GM21381 (cell line): ENCODE measurements around the gene LBX2.

Source experiments
- ATAC-seq: cut with Tn5 transposase; IDR thresholded peaks from one replicate; pipeline ENCODE4 v1.9.1; 2021; ENCODE audit warnings: mild to moderate bottlenecking, moderate library complexity; ENCODE audit not compliant: unreplicated experiment

Gene LBX2, protein sequence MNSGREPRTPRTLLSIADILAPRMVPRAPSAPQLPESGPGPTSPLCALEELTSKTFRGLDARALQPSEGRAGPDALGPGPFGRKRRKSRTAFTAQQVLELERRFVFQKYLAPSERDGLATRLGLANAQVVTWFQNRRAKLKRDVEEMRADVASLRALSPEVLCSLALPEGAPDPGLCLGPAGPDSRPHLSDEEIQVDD

DNA sequence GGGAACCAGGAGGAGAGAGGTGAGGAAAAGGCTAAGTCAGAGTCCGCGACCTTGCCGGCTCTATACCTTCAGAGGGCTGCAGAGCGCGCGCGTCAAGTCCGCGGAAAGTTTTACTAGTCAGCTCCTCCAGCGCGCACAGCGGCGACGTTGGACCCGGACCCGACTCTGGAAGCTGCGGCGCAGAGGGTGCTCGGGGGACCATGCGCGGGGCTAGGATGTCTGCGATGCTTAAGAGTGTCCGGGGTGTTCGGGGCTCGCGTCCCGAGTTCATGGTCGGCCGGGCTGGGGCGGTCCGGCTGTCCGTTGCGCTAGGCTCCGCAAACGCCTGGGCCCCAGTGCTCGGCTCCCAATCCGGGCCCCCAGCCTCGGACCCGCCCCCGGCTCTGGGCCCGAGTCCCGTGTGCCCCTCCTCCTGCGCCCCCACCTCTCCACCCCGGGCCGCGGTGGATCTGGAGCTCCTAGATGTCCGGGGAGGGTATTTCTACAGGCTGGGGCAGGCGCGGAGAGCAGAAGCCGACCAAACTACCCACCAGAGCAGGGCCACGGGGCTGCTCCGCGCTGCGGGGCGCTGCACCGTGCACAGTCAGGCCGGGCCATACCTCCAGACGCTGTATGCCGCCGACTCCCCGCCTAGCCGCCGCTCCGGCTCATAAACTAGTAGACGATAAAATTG, at the start of gene LBX2:
LBX2 (minus strand) TSS at position 337 of the 673 bp plus-strand sequence; CDS start at position 271, 66 bp downstream.
- ATAC-seq, result no peak

DNA sequence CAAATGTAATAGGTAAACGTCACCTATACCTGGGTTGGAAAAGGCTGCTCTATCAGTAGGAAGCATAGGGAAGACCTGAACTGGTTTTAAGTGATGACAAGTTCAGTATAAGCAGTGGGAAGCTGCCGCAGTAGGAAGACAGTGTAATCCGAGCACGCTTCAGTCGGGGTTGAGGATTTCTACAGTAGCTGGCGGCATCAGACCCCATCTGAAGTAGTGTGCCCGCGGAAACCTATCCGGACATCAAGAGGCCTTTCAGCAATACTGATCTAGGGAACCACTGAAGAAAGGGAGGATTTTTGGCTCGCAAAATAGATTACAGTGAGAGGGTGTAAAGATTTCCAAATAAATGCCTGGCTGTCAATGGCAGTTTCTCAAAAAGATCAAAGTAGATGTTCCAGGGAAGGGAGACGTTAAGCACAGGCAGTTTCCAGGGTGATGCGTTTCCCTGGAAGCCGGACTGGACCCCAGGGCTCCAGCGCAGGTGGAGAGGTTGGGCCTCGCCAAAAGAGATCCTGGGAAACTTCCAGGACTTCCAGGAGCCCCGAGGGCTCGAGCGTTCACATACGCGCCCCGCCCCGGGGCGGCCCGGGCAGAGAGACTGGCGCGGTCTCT, 49.0 kb upstream of the LBX2 start:
- no peak for ATAC-seq

DNA sequence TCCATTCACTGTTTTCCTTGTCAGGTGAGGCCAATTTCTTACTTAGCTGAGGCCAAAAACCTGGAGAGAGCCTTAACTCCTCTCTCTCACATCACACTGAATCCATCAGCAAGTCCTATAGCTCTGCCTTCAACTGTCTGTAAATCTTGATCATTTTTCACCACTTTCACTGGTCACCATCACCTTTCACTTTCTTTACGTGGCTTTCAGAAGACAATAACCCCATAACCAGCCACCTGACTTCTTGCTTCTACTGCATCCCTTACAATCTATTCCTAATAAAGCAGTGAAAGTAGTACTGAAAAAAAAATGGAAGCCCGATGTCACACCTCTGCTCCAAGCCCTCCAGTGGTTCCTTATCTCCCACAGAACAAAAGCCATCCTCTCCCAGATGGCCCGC, 46.6 kb upstream of the LBX2 start:
- no peak for ATAC-seq

GRCh38 chr2:74544634-74545033, 45.2 kb upstream of the LBX2 start:
- ATAC-seq, result no peak

GRCh38 chr2:74542978-74543377, 43.6 kb upstream of the LBX2 start:
- no peak for ATAC-seq

GRCh38 chr2:74540291-74540690, 40.9 kb upstream of the LBX2 start:
- ATAC-seq, result no peak

DNA sequence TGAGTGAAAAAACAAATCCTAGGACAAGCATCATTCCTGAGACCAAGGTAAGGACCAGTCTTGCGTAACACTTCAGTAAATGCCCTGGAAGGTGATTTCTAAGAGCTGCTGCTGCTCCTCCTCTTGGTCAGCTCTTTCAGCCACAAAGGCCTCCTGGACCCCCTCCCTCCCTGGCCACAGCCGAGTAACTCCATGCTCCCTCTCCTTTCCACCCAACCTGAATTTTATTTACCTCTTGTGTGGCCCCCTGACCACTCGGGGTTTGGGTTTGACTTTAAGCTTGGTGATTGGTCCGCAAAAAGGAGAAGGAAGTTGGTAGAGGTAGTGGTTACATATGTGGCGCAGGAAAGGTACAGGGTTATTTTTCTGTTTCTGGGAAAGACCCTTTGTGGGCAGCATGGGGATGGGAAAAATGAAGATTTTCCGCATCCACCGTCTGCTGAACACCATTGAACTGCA, 39.5 kb upstream of the LBX2 start:
- ATAC-seq, result no peak

GRCh38 chr2:74537140-74537539, 37.7 kb upstream of the LBX2 start:
- no peak for ATAC-seq

- no peak for ATAC-seq
These were observed 37.0 kb upstream of the LBX2 start for GRCh38 chr2:74536166-74536950.

- no peak for ATAC-seq
These were observed 36.1 kb upstream of the LBX2 start for GRCh38 chr2:74535440-74535965.

DNA sequence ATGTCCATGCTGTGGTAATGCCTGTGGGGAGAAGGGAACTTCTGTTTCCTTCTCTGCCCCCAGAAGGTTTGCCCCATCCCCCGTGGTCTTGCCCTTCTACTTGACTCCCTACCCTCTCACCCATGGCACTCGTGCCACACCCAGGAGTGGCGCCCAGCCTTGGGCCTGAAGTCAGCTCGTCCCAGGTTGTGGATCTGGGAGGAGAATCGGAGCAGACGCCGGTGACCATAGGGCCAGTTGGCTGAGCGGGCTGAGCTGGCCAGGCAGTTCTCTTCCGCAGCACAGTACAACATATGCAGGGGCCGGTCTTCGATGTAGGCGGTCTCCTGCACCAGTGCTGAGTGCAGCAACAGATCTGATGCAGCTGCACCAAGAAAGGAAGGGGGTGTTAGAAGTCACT, 35.0 kb upstream of the LBX2 start:
- ATAC-seq, result no peak

- no peak for ATAC-seq
These were observed 34.1 kb upstream of the LBX2 start for GRCh38 chr2:74533464-74533863.

DNA sequence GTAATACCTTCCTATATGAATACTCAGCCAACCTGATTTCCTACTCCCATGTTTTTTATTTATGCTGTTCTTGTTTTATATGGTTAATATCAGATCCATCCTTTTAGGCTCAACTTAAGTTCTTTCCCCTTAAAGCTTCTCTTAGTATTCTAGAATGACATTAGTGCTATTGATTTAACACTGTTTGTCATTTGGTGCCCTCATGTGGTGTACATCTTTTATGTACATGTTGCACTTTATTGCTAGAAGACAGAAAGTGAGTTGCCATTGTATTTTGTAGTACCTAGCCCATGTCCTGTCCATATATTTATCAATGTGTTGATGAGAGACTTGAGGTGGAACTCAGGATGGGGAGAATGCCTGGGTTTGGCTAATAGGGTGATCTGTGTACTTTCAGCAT, 32.8 kb upstream of the LBX2 start:
- no peak for ATAC-seq

DNA sequence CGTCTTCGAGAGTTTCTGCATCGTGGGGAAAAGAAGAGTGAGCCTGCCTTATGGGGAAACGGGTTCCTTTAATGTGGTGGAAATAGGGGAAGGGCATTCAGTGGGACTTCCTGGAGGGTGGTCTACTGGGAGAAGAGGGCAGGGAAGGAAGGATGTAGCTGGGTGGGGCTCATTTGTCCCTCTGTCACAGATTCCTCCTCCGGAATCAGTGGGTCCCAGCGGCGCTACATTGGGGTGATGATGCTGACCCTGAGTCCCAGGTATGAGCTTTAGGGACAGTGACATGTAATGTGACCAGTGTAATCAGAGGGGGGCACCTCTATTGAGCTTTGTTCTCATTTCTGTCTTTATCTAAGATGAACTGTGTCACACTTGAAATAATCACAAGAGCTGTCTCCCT, 32.3 kb upstream of the LBX2 start:
- no peak for ATAC-seq

DNA sequence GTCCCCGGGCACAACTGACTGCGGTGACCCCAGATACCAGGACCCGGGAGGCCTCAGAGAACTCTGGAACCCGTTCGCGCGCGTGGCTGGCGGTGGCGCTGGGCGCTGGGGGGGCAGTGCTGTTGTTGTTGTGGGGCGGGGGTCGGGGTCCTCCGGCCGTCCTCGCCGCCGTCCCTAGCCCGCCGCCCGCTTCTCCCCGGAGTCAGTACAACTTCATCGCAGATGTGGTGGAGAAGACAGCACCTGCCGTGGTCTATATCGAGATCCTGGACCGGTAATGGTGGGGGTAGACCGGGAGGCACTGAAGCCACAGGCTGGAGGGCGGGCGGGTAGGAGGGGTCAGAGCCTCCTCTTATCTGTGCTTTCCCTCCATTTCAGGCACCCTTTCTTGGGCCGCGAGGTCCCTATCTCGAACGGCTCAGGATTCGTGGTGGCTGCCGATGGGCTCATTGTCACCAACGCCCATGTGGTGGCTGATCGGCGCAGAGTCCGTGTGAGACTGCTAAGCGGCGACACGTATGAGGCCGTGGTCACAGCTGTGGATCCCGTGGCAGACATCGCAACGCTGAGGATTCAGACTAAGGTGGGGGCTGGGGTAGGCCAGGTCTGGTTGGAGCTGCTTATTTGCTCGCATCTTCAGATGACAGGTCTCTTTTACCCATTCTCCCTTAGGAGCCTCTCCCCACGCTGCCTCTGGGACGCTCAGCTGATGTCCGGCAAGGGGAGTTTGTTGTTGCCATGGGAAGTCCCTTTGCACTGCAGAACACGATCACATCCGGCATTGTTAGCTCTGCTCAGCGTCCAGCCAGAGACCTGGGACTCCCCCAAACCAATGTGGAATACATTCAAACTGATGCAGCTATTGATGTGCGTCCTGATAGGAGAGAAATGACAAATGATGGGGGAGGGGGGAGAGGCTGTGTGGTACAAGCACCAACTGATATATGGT, 31.1 kb upstream of the LBX2 start:
- ATAC-seq, result peak; percentile 27

DNA sequence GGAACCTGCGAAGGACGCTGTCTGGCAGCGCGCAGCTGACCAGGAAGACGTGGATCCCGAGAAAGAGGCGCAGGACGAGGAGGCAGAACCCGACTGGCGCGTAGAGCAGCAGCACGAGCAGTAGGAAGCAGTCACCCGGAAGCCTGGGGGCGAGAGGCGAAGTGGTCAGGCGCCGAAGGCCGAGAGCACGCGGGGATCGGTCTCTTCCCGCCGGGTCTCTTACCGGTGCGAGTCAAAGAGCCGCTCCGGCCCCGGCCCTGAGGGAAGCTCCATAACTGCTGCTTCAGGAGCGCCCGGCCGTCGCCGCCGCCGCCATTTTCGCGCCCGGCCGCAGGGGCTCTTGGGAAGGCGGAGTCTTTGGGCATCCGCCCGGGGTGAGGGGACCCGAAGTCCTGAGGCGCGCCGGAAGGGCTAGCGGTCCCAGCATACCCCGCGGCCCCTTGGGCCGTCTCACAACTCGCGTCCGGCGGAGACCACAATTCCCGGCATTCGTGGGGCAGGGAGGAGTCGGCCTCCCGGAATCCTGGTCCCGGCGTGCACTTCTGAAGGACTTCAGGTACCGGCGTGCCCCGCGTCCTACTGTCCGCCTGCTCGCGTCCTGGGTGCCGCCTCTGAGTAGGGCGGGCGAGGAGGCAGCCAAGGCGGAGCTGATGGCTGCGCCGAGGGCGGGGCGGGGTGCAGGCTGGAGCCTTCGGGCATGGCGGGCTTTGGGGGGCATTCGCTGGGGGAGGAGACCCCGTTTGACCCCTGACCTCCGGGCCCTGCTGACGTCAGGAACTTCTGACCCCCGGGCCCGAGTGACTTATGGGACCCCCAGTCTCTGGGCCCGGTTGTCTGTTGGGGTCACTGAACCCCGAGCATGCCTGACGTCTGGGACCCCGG, 30.2 kb upstream of the LBX2 start, which contains the start of the genes AUP1 and HTRA2:
AUP1 (minus strand) TSS at position 350 of the 882 bp plus-strand sequence; CDS start at position 273, 77 bp downstream.
HTRA2 (plus strand) TSS at position 577 of the 882 bp plus-strand sequence; CDS start at position 651, 74 bp downstream.
- peak; percentile 80 for ATAC-seq

DNA sequence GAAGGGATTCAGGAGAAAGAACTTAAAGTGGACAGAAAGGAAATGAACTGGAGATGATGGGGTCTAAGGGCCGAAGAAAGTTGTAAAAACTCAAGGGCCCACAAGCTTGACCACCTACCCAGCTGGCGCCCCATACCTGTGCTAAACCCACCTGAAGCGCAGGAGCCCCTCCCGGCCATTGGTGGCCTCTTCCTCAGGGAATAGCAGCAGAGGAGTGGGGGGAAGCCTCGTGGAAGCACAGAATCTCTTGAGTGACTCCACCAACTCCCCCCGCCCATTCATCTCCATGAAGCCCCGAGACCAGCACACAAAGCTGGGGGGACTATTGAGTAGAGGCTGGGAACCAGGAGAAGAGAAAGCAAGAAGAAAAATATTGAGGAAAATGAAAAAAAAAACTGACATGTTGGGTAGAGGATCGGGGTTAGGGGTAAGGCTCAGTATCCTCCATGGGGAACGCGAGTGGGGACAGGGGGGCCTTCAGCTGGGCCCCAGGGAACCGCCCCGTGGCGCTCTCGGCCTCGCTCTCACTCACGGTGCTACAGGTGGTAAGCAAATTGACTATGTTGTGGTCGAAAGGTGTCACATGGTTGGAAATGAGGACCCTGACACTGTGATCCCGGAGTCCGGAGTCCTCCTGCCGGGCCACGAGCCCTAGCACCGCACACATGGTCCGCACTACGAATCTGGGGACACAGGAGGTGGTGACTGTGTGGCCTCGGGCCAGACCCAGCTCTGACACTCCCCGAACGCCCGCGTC, 29.4 kb upstream of the LBX2 start:
- peak; percentile 6 for ATAC-seq

- ATAC-seq, result no peak
These were observed 28.3 kb upstream of the LBX2 start for GRCh38 chr2:74527741-74528140.
